Keratinocyte (primary cell): ENCODE data around the gene CRYBB1.

Experiments used
- EZH2 ChIP-seq: IDR thresholded peaks from one replicate; pipeline ENCODE4 v1.6.1; 2012; ENCODE audit warnings: inconsistent platforms, mild to moderate bottlenecking, low read length, moderate library complexity
- TF ChIP-seq, protein P1 (sequence below), 3 experiments: IDR thresholded peaks in 1 of 3; conservative IDR thresholded peaks in 1 of 3; optimal IDR thresholded peaks in 1 of 3; 2 replicates in 2 of 3; 3 replicates in 1 of 3; pipeline versions ENCODE3 to v1.5.1; 2011; ENCODE audit warnings: low read length in 3 of 3, mild to moderate bottlenecking in 3 of 3, moderate library complexity in 2 of 3, control low read depth in 1 of 3, inconsistent platforms in 1 of 3; ENCODE audit not compliant: insufficient read depth in 2 of 3; ENCODE audit errors: extremely low read depth in 1 of 3

DNA sequence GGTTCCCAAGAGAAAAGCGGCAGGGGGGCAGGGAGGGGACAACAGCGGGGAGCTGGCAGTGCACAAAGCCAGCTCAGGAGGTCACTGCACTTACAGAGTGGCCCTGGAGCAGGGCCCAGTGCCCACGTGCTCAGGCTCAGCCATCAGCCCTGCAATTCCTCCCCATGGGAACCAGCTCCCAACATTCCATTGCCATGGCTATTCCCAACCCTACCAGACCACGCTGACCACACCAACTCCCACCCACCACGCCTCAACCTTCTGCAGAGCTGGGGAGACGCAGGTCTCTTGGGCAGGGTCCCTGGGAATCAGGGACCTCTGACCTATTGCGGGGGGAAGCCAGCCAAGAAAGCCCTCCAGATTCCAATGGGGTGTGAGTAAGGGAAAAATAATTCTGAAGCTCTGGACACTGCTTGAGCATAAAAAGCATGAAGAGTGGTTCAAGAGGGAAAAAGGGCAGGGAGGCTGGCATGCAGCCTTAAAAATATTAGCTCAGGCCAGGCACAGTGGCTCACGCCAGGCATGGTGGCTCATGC, 67.3 kb downstream of the CRYBB1 start:
- TF ChIP-seq EZH2 = no peak
- TF ChIP-seq, protein P1, sequence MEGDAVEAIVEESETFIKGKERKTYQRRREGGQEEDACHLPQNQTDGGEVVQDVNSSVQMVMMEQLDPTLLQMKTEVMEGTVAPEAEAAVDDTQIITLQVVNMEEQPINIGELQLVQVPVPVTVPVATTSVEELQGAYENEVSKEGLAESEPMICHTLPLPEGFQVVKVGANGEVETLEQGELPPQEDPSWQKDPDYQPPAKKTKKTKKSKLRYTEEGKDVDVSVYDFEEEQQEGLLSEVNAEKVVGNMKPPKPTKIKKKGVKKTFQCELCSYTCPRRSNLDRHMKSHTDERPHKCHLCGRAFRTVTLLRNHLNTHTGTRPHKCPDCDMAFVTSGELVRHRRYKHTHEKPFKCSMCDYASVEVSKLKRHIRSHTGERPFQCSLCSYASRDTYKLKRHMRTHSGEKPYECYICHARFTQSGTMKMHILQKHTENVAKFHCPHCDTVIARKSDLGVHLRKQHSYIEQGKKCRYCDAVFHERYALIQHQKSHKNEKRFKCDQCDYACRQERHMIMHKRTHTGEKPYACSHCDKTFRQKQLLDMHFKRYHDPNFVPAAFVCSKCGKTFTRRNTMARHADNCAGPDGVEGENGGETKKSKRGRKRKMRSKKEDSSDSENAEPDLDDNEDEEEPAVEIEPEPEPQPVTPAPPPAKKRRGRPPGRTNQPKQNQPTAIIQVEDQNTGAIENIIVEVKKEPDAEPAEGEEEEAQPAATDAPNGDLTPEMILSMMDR (optimal IDR thresholded peaks at IDR 0.05 in 1 of 3, IDR thresholded peaks at IDR 0.05 in 1 of 3, conservative IDR thresholded peaks at IDR 0.05 in 1 of 3; ENCODE audit: extremely low read depth in 1 of 3, insufficient read depth in 2 of 3, low read length in 3 of 3) = no peak
